Activated CD4-positive, alpha-beta memory T cell treated with anti-CD3 and anti-CD28 coated beads for 36 hours (primary cell): ENCODE measurements around the gene MROH8. TPM values are rescaled to one million over a fixed set of nuclear protein-coding genes. Genes with fewer than 3 reads are reported as not detected.
A peak's percentile ranks its signal among the peaks of the same experiment; 100 is the strongest.

ENCODE experiments used
- CTCF ChIA-PET: fragments of 350-600 bp; sonication (Branson Sonifier 250); formaldehyde crosslinking; loops from one replicate; lab custom pipeline; 2021; ENCODE audit warnings: antibody characterized with exemption, inconsistent platforms; lab: Charles Lee
- POLR2A ChIA-PET: fragments of 350-600 bp; sonication (Branson Sonifier 250); formaldehyde crosslinking; loops from one replicate; lab custom pipeline; 2021; ENCODE audit warnings: antibody characterized with exemption; lab: Charles Lee
- DNase-seq: peaks from one replicate; pipeline ENCODE4 v3.0.0-alpha.2; 2020
- H3K27ac Mint-ChIP-seq: one replicate; pipeline ENCODE4 v1.8.0; 2021; ENCODE audit warnings: mixed read lengths
- H3K27me3 Mint-ChIP-seq: one replicate; pipeline ENCODE4 v1.8.0; 2021; ENCODE audit warnings: mixed read lengths
- H3K36me3 Mint-ChIP-seq: one replicate; pipeline ENCODE4 v1.8.0; 2021; ENCODE audit warnings: mixed read lengths
- H3K4me1 Mint-ChIP-seq: one replicate; pipeline ENCODE4 v1.8.0; 2021; ENCODE audit warnings: low read depth, mixed read lengths
- H3K4me3 Mint-ChIP-seq: one replicate; pipeline ENCODE4 v1.8.0; 2021; ENCODE audit warnings: mild to moderate bottlenecking, mixed read lengths
- H3K9me3 Mint-ChIP-seq: one replicate; pipeline ENCODE4 v1.8.0; 2021; ENCODE audit warnings: mixed read lengths
- intact Hi-C: fragments of 100-400 bp; cut with micrococcal nuclease; formaldehyde crosslinking; loops from one replicate; pipeline ENCODE4 v1.15.1; 2023
- total RNA-seq, 2 experiments: library from RNA; stranded (reverse); gene quantifications; one replicate each; pipeline ENCODE4 v1.2.3, GENCODE V29; 2021

MROH8 gene
- total RNA-seq, 2 experiments from 2014 or later: 1.8 to 2.0 TPM

DNA sequence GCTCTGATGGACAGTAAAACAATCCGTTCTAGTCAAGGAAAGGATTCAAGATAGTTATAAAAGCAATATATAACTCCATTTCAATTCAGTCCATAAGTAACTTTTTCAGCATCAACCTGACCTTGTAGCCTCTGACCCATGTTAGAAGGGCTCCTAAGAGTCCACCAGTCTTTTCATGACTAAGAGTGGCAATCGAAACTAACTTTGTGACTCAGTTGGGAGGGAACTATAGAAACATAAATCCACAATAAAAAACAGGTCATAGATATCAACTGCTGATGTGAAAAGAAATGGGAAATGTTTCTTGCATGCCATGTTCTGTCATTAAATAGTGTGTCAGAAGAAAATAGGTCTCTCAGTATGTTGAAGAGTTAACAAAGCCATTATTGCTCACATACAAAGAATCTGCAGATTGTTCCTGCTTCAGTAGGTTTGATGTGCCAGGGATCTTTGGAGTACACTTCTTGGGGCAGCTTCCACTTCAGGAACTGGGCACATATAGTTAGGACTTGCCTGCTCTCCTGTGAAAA is 67.4 kb downstream of the MROH8 start:
- ChIA-PET CTCF (no interaction called here), POLR2A (no interaction called here)
- intact Hi-C loops: no loop called here
- Mint-ChIP-seq H3K4me3 (no peak overlapping the region), H3K36me3 (no peaks in the 10 kb centered on the region), H3K4me1 (peaks cover 3% of the 10 kb centered on the region), H3K9me3 (no peaks in the 10 kb centered on the region), H3K27ac (no peak overlapping the region), H3K27me3 (no peaks in the 10 kb centered on the region)
- DNase-seq: no peak

DNA sequence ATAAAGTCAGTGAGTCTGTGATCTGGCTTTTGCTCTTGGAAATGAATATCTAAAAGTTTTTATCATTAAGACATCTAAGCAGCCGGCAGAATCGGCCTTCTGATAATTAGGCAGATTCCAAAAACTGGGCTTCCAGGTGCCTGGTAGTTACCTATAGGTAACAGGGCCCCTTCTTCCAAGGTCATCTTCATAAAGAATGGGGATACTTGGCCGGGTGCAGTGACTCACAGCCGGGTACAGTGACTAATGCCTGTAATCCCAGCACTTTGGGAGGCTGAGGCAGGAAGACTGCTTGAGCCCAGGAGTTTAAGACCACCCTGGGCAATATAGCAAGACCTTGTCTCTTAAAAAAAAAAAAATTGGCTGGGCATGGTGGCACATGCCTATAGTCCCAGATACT is 70.7 kb downstream of the MROH8 start:
- ChIA-PET CTCF (interaction anchor here (2.0 kb wide), 1 partner anchor 87 kb away, joined by 6 read pairs; no protein-coding TSS in a partner anchor), POLR2A (no interaction called here)
- Mint-ChIP-seq H3K4me1 (peaks cover 3% of the 10 kb centered on the region), H3K27me3 (no peaks in the 10 kb centered on the region), H3K27ac (no peak overlapping the region), H3K9me3 (no peaks in the 10 kb centered on the region), H3K36me3 (no peaks in the 10 kb centered on the region), H3K4me3 (no peak overlapping the region)
- intact Hi-C loops: no loop called here
- no peak for DNase-seq

DNA sequence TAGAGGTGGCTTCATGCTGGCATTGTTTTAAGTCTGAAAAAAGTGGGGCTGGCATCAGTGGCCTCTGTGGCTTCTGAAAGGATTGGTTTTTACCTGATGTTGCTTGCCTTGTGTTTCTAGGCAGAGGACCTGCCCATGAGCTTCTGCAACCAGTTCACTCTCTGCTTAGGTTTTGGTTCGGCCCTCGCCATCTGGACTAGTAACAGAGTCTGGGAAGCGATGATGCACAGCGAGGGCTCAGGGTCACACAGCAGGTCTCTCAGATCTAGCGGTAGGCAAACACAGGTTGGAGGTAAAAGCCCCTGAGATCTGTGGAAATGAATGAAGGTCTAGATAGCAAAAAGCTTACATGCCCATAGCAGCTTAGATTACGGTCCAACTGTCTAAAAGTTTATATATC is 76.8 kb downstream of the MROH8 start:
- CTCF ChIA-PET: no interaction called here
- no peaks in the 10 kb centered on the region for H3K4me1 Mint-ChIP-seq

DNA sequence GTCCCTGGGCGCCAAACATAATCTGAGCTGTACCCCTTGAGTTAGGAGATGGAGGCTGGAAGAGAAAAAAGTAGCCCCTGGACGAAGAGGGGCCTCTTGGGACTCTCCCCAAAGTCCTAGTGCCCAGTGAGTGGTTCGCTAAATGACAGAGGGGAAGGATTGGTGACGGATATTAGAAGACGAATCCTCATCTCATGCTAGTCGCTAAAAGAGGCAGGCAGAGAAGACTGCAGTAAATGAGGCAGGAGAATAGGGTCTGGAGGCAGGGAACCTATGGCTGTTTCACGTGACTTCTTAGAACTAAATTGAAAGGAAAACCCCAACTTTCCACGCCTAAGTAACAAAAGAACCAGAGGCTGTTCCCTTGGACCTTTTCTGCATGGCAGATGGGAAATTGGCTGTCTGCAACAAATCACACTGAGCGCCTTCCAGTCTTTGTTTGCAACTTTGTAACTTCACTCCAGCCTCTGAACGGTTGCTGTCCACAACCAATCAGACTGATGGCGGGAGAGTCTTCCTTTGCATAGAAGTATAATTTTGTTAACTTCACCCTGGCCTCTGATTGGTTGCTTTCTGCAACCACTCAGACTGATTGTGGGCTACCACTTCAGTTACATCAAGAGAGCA is 82.8 kb downstream of the MROH8 start:
- ChIA-PET POLR2A (interaction anchor here (1.0 to 2.1 kb wide), 12 partner anchors 13 to 501 kb away, joined by 3 to 24 read pairs (median 4); partner anchors contain the start of genes DSN1, MROH8 and RPN2), CTCF (interaction anchor here (0.6 to 1.1 kb wide), 2 partner anchors 18 to 19 kb away, joined by 3 read pairs; no protein-coding TSS in a partner anchor)
- H3K4me1 Mint-ChIP-seq: peaks cover 30% of the 10 kb centered on the region
- peak overlapping the region; percentile 99 for H3K27ac Mint-ChIP-seq
- H3K36me3 Mint-ChIP-seq: peaks cover 18% of the 10 kb centered on the region
- peak; percentile 16 for DNase-seq
- no peaks in the 10 kb centered on the region for H3K27me3 Mint-ChIP-seq
- intact Hi-C loops: loop anchor here (1.0 kb wide), 1 partner anchor 82 kb away; no protein-coding TSS in a partner anchor
- peak overlapping the region; percentile 93 for H3K4me3 Mint-ChIP-seq
- H3K9me3 Mint-ChIP-seq: no peaks in the 10 kb centered on the region

More for the DNA sequence above, 76.8 kb downstream of the MROH8 start:
- intact Hi-C loops: no loop called here
- POLR2A ChIA-PET: no interaction called here
- Mint-ChIP-seq H3K9me3 (no peaks in the 10 kb centered on the region), H3K36me3 (no peaks in the 10 kb centered on the region), H3K27me3 (no peaks in the 10 kb centered on the region), H3K4me3 (no peak overlapping the region), H3K27ac (no peak overlapping the region)
- DNase-seq: no peak

DNA sequence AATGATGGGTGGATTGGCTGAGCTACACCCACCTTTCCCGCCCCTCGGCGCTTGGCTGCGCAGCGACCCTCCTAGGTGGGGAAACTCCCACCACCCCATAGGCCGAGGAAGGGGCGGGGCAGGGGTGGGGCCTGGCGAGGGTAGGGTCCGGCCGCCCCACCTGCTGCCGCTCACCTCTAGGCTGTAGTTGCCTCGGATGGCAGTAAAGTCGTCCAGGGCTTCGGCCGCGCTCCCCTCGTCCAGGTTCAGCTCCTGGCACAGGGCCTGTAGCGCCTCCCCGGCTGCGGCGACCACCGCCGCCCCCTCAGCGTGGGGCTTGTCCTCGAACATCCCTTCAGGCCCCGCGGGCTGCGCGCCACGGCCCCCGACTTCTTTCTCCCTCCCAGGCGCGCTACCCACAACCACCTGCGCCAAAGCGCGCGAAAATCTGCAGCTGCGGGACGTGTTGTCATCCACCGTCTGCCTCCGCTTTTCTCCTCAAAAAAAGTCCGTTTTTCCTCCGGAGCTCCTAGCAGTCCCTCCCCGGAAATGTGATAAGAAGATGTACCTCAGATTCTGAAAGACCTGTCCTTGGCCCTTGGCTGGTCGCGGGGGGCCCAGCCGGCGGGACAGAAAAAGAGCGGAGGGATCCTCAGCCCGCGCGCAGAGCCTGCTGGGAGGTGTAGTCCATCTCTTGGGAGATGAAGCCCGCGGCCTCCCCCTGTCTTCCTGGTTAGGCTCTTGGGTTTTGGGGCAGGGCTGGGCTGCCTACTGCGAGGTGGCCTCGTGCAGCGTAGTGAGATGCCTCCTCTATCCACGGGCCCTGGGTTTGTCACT is 83.5 kb downstream of the MROH8 start, which contains the start of gene RBL1:
Gene RBL1 (minus strand): TSS at position 399 of the 816 bp plus-strand sequence. CDS start 69 bp downstream, at position 330.
- ChIA-PET CTCF (interaction anchor here (0.6 to 1.7 kb wide), 8 partner anchors 14 to 322 kb away, joined by 3 to 15 read pairs (median 3); partner anchors contain the start of genes DSN1, MROH8 and RPN2), POLR2A (interaction anchor here (0.8 to 2.1 kb wide), 18 partner anchors 9 to 1354 kb away, joined by 3 to 24 read pairs (median 4); partner anchors contain the start of genes DSN1, MANBAL, MROH8 and RAB5IF)
- H3K9me3 Mint-ChIP-seq: no peaks in the 10 kb centered on the region
- intact Hi-C loops: loop anchor here (1.0 to 2.0 kb wide), 4 partner anchors 53 to 149 kb away; partner anchors contain the start of gene SAMHD1
- peaks cover 23% of the 10 kb centered on the region for H3K36me3 Mint-ChIP-seq
- DNase-seq: peak; percentile 92
- H3K27me3 Mint-ChIP-seq: no peaks in the 10 kb centered on the region
- peaks cover 33% of the 10 kb centered on the region for H3K4me1 Mint-ChIP-seq
- H3K27ac Mint-ChIP-seq: peak within 1 kb of the TSS; percentile 99
- peak within 1 kb of the TSS; percentile 93 for H3K4me3 Mint-ChIP-seq

DNA sequence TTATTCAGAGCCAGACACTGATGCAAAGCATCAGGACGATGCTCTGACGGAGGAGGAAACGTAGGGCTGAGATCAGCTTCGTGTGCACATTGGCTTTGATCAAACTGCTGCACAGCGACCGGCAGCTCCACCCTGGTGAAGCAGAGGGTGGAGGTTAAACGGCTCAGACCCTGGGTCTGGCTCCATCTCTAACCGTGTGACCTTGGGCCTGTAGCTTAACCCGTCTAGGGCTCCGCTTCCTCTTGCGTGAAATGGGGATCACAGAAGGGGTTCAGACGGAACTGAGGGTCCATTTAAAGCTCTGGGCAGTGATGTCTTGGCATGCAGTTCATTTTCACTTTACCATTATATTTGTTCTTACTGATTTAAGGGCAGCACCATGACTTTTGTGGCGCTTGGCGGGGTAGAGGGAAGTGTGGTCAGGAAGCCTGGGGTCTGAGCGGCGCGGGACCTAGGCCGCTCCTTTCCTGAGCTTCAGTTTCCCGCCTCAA is 84.2 kb downstream of the MROH8 start:
- Mint-ChIP-seq H3K9me3 (no peaks in the 10 kb centered on the region), H3K4me1 (peaks cover 36% of the 10 kb centered on the region), H3K4me3 (peak overlapping the region; percentile 93), H3K36me3 (peaks cover 26% of the 10 kb centered on the region), H3K27me3 (no peaks in the 10 kb centered on the region), H3K27ac (peak overlapping the region; percentile 99)
- peak; percentile 68 for DNase-seq
- ChIA-PET CTCF (interaction anchor here (0.6 to 1.7 kb wide), 7 partner anchors 13 to 321 kb away, joined by 3 to 15 read pairs (median 3); partner anchors contain the start of genes DSN1, MROH8 and RPN2), POLR2A (interaction anchor here (0.8 to 2.1 kb wide), 16 partner anchors 8 to 1353 kb away, joined by 3 to 24 read pairs (median 4); partner anchors contain the start of genes DSN1, MANBAL, MROH8 and RAB5IF)
- intact Hi-C loops: loop anchor here (1.0 to 2.0 kb wide), 3 partner anchors 52 to 148 kb away; partner anchors contain the start of gene SAMHD1

DNA sequence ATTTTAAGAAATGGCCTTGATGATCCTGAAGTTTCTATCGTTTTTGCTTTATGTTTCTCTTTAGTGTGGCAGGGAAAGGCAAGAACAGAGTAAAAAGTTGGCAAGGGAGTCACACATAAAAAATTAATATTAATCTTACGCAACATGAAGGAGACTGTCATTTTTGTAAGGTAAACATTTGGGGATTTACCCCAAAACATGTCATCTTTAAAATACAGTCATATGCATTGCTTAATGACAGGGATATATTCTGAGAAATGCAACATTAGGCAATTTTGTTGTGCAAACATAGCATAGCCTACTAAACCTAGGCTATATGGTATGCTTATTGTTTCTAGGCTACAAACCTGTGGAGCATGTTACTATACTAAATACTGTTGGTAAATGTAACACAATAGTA is 88.9 kb downstream of the MROH8 start:
- H3K4me1 Mint-ChIP-seq: peaks cover 29% of the 10 kb centered on the region
- no peaks in the 10 kb centered on the region for H3K9me3 Mint-ChIP-seq
- ChIA-PET CTCF (no interaction called here), POLR2A (no interaction called here)
- H3K27ac Mint-ChIP-seq: no peak overlapping the region
- no peaks in the 10 kb centered on the region for H3K27me3 Mint-ChIP-seq
- intact Hi-C loops: no loop called here
- no peak overlapping the region for H3K4me3 Mint-ChIP-seq
- peaks cover 54% of the 10 kb centered on the region for H3K36me3 Mint-ChIP-seq
- no peak for DNase-seq

DNA sequence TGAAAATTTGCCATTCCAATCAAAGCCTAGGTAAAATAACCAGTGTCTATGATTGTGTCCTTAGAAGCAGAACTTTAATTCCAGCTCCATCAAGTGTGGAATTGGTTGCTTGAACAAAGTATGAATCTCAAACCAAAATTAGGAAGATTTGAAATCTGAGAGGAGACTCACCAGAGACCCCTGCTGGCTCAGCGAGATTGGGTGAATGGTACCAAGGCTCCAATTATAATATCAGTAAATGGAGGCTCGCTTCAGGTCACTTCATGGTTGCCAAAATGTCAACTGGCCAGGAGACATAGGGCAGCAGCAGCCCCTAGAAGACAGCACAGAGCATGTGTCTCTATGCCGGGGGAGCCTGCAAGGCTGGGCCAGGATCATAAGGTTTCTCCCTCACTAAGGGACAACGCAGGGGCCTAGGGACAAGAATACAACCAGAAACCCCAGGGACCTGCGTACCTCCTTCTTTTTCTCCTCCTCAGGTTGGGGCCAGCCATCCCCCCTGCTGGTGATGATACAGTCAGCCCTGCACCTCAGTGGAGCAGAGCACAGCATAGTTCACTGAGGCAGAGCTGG is 97.5 kb downstream of the MROH8 start:
- peaks cover 25% of the 10 kb centered on the region for H3K4me1 Mint-ChIP-seq
- POLR2A ChIA-PET: no interaction called here
- intact Hi-C loops: no loop called here
- CTCF ChIA-PET: interaction anchor here (0.8 to 1.5 kb wide), 2 partner anchors 13 to 74 kb away, joined by 3 to 5 read pairs; partner anchors contain the start of gene RBL1
- H3K36me3 Mint-ChIP-seq: peaks cover 40% of the 10 kb centered on the region
- no peaks in the 10 kb centered on the region for H3K27me3 Mint-ChIP-seq
- no peaks in the 10 kb centered on the region for H3K9me3 Mint-ChIP-seq
- no peak overlapping the region for H3K4me3 Mint-ChIP-seq
- no peak overlapping the region for H3K27ac Mint-ChIP-seq
- peak; percentile 17 for DNase-seq

DNA sequence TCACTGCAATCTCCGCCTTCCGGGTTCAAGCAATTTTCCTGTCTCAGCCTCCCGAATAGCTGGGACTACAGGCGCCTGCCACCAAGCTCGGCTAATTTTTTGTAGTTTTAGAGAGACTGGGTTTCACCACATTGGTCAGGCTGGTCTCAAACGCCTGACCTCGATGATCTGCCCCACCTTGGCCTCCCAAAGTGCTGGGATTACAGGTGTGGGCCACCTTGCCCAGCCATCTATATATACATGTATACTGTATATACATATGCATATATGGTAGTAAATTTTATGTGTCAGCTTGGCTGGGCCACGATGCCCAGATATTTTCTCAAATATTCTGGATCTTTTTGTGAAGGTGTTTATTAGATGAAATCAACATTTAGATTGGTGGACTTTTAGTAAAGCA is 102.3 kb downstream of the MROH8 start:
- Mint-ChIP-seq H3K9me3 (peaks cover 5% of the 10 kb centered on the region), H3K4me3 (no peak overlapping the region), H3K27me3 (no peaks in the 10 kb centered on the region), H3K36me3 (peaks cover 43% of the 10 kb centered on the region), H3K27ac (no peak overlapping the region), H3K4me1 (peaks cover 34% of the 10 kb centered on the region)
- DNase-seq: no peak
- CTCF ChIA-PET: interaction anchor here (0.7 kb wide), 1 partner anchor 19 kb away, joined by 3 read pairs; no protein-coding TSS in a partner anchor
- intact Hi-C loops: no loop called here
- POLR2A ChIA-PET: no interaction called here

DNA sequence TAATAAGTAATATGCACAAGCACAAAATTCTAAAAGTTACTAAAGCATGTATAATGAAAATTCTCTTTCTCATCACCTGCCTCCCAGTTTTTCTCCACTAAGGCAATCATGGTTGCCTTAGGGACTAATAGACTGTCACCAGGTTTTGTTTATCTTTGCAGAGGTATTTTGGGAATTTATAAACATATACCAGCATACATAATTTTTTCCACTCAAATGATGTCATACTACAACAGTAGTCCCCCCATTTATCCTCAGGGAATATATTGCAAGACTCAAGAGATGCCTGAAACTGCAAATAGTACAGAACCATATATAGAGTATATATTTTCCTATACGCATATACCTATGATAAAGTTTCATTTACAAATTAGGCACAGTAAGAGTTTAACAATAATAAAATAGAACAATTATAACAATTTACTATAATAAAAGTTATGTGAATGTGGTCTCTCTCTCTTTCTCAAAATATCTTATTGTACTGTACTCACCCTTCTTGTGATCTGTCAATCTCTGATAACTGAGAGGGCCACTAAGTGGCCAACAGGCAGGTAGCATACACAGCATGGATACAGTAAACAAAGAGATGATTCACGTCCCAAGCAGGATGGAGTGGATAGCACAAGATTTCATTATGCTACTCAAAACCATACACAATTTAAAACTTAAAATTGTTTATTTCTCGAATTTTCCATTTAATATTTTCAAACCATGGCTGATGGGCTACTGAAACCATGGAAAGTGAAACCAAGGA is 103.2 kb downstream of the MROH8 start:
- POLR2A ChIA-PET: no interaction called here
- intact Hi-C loops: no loop called here
- no peak for DNase-seq
- Mint-ChIP-seq H3K4me3 (no peak overlapping the region), H3K4me1 (peaks cover 34% of the 10 kb centered on the region), H3K27me3 (no peaks in the 10 kb centered on the region), H3K36me3 (peaks cover 40% of the 10 kb centered on the region), H3K9me3 (peaks cover 5% of the 10 kb centered on the region), H3K27ac (no peak overlapping the region)
- CTCF ChIA-PET: no interaction called here
